Amniotic epithelial cell (primary cell): Measurements from ENCODE around the gene CNOT1.

Experiments used
- DNase-seq: peaks from one replicate; pipeline ENCODE4 v3.0.0-alpha.2; 2010; ENCODE audit warnings: low read depth

Gene CNOT1

GRCh38 chr16:58516768-58517107 lies 112.9 kb downstream of the CNOT1 start:
- DNase-seq, result no peak

GRCh38 chr16:58515871-58516767 lies 113.5 kb downstream of the CNOT1 start:
- no peak for DNase-seq

- peak; percentile 83 for DNase-seq
Observed at GRCh38 chr16:58515125-58515870, 114.3 kb downstream of the CNOT1 start, which contains the start of gene SETD6. TSS of gene SETD6 (plus strand) at chr16:58515517. CDS start at chr16:58515538, 21 bp downstream.

GRCh38 chr16:58513874-58514273 lies 115.8 kb downstream of the CNOT1 start:
- peak; percentile 17 for DNase-seq

GRCh38 chr16:58511933-58512815 lies 117.5 kb downstream of the CNOT1 start:
- peak; percentile 38 for DNase-seq

- DNase-seq, result no peak
Observed at GRCh38 chr16:58510776-58511628, 118.6 kb downstream of the CNOT1 start.

- no peak for DNase-seq
Observed at GRCh38 chr16:58510097-58510775, 119.4 kb downstream of the CNOT1 start.

GRCh38 chr16:58509256-58510096 lies 120.2 kb downstream of the CNOT1 start:
- no peak for DNase-seq

- no peak for DNase-seq
Observed at GRCh38 chr16:58508671-58509251, 120.9 kb downstream of the CNOT1 start.

- DNase-seq, result no peak
Observed at GRCh38 chr16:58507963-58508670, 121.5 kb downstream of the CNOT1 start.

GRCh38 chr16:58507195-58507962 lies 122.2 kb downstream of the CNOT1 start:
- DNase-seq, result no peak

- no peak for DNase-seq
Observed at GRCh38 chr16:58506241-58507194, 123.1 kb downstream of the CNOT1 start.

GRCh38 chr16:58503863-58504688 lies 125.5 kb downstream of the CNOT1 start:
- DNase-seq, result no peak

- DNase-seq, result no peak
Observed at GRCh38 chr16:58503166-58503862, 126.3 kb downstream of the CNOT1 start.
